ENCODE data around the gene SYCP2. TPM values are rescaled to one million over a fixed set of nuclear protein-coding genes. Genes with fewer than 3 reads are reported as not detected.

Gene SYCP2
- total and polyA plus RNA-seq, 9 donors = 0.48 to 1.9 (median 0.72) TPM

DNA sequence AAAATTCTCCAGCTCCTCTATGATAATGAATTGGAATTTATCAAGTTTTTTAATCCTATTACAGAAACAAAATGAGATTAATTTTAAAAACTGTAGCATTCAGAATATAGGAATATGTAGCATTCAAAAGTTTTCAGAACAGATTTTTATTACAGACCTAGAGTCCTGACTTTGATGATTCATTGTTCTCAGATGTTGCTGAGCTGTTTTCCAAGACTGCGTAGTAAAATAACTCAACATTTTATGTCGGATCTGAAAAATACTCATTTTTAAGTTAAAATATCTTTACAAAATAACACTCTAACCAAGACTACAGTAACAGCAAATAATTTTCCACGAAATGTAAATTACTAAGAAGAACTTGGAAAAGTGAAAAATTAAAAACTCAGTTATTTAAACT is 67.1 kb downstream of the SYCP2 start:
- H3K4me3 ChIP-seq = no peak overlapping the region
- no peaks in the 10 kb centered on the region for H3K4me1 ChIP-seq (ENCODE audit: insufficient read depth)
- intact Hi-C loops (cut with DNase I) = no loop called here
- H3K27me3 ChIP-seq = no peaks in the 10 kb centered on the region
- 58 to 63% (median 61%) methylated on average over 3 of the region's 3 CpGs for WGBS, 3 donors
- no peak for DNase-seq
- no peaks in the 10 kb centered on the region for H3K36me3 ChIP-seq
- H3K9me3 ChIP-seq = no peaks in the 10 kb centered on the region
- TF ChIP-seq EP300 (IDR thresholded peaks at IDR 0.05) (no peak), POLR2A (IDR thresholded peaks at IDR 0.05) (no peak)
- TF ChIP-seq, protein P1, sequence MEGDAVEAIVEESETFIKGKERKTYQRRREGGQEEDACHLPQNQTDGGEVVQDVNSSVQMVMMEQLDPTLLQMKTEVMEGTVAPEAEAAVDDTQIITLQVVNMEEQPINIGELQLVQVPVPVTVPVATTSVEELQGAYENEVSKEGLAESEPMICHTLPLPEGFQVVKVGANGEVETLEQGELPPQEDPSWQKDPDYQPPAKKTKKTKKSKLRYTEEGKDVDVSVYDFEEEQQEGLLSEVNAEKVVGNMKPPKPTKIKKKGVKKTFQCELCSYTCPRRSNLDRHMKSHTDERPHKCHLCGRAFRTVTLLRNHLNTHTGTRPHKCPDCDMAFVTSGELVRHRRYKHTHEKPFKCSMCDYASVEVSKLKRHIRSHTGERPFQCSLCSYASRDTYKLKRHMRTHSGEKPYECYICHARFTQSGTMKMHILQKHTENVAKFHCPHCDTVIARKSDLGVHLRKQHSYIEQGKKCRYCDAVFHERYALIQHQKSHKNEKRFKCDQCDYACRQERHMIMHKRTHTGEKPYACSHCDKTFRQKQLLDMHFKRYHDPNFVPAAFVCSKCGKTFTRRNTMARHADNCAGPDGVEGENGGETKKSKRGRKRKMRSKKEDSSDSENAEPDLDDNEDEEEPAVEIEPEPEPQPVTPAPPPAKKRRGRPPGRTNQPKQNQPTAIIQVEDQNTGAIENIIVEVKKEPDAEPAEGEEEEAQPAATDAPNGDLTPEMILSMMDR (IDR thresholded peaks at IDR 0.05) = no peak
- no peak overlapping the region for H3K27ac ChIP-seq

DNA sequence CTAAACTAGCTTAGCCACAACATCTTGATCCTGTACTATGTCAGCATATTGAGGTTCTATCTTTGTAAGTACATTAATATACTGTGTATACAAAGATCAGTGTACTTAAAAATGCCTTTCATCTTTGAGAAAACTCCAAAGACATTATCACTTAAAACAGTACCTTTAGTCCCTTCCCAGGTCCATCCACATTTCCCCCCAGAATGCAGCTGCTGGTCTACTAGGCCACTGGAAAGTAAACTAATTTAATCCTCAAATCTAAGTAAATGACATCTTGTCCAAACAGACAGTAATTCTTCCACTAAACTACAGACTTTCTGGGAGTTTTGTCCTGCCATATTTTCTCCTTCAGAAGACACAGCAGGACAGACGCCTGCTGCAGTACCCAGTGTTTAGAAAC is 68.7 kb downstream of the SYCP2 start:
- Histone ChIP-seq H3K9me3 (no peaks in the 10 kb centered on the region), H3K27me3 (no peaks in the 10 kb centered on the region), H3K4me1 (ENCODE audit: insufficient read depth) (no peaks in the 10 kb centered on the region), H3K36me3 (no peaks in the 10 kb centered on the region), H3K27ac (no peak overlapping the region), H3K4me3 (no peak overlapping the region)
- no peak for DNase-seq
- 83 to 94% (median 88%) methylated on average over 1 of the region's 1 CpG for WGBS, 3 donors
- no peak for TF ChIP-seq EP300 (IDR thresholded peaks at IDR 0.05)
- no peak for TF ChIP-seq POLR2A (IDR thresholded peaks at IDR 0.05)
- TF ChIP-seq, protein P1 (IDR thresholded peaks at IDR 0.05) = no peak
- intact Hi-C loops (cut with DNase I) = no loop called here

DNA sequence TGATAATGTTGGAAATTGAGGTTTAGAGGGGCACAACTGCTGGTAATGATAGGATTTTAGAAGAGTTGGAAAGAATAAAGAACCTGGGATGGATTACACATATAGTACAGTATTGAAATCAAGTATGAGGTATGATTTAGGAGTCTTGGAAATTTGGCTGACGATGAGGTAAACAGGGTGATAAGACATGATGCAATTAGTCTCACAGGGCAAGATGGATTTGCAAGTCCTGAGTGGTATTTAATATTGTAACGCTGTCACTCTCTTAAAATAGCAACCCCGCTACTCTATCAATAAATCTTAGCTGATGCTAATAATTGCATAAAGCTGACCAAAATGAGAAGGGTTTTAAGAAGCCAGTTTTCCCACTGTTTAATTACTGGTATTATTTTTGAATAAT is 70.4 kb downstream of the SYCP2 start:
- DNase-seq = no peak
- no peak overlapping the region for H3K4me3 ChIP-seq
- H3K27ac ChIP-seq = no peak overlapping the region
- H3K9me3 ChIP-seq = no peaks in the 10 kb centered on the region
- no peak for TF ChIP-seq POLR2A (IDR thresholded peaks at IDR 0.05)
- no peak for TF ChIP-seq EP300 (IDR thresholded peaks at IDR 0.05)
- TF ChIP-seq, protein P1 (IDR thresholded peaks at IDR 0.05) = no peak
- 90 to 94% (median 92%) methylated on average over 3 of the region's 3 CpGs for WGBS, 3 donors
- no peaks in the 10 kb centered on the region for H3K36me3 ChIP-seq
- intact Hi-C loops (cut with DNase I) = no loop called here
- no peaks in the 10 kb centered on the region for H3K27me3 ChIP-seq
- H3K4me1 ChIP-seq (ENCODE audit: insufficient read depth) = no peaks in the 10 kb centered on the region

DNA sequence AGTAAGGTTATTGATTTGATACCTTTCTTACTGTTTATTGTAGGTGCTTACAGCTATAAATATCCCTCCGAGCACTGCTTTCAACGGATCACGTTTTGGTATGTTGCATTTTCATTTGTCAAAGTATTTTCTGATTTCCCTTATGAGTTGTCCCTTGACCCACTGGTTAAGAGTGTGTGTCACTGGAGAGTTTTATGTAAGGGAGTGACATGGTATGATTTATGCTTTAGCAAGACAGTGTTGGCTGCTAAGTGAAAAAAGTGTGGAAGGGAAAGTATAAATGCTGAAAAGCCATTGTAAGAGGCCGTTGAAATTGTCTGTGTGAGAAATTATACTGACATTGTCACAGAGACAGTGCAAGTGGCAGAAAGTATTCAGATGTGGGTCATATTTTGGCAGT is 72.0 kb downstream of the SYCP2 start:
- no peaks in the 10 kb centered on the region for H3K36me3 ChIP-seq
- TF ChIP-seq EP300 (IDR thresholded peaks at IDR 0.05) (no peak), POLR2A (IDR thresholded peaks at IDR 0.05) (no peak)
- H3K4me3 ChIP-seq = no peak overlapping the region
- no peaks in the 10 kb centered on the region for H3K9me3 ChIP-seq
- H3K27me3 ChIP-seq = no peaks in the 10 kb centered on the region
- H3K4me1 ChIP-seq (ENCODE audit: insufficient read depth) = no peaks in the 10 kb centered on the region
- no peak for DNase-seq
- 87 to 90% (median 88%) methylated on average over 4 of the region's 4 CpGs for WGBS, 3 donors
- intact Hi-C loops (cut with DNase I) = no loop called here
- no peak overlapping the region for H3K27ac ChIP-seq

DNA sequence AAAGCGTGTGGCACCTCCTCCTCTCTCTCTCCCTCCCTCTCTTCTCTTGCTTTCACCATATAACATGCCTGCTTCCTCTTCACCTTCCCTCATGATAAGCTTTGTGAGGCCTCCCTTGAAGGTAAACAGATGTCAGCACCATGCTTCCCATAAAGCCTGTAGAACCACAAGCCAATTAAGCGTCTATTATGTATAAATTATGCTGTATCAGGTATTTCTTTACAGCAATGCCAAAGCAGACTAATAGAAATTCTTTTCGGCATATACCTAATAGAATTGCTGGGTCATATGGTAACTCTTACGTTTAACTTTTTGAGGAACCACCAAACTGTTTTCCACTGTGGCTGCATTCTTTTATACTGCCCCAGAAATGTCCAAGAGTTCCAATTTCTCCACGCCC is 75.0 kb downstream of the SYCP2 start:
- Histone ChIP-seq H3K36me3 (no peaks in the 10 kb centered on the region), H3K4me3 (no peak overlapping the region), H3K4me1 (ENCODE audit: insufficient read depth) (no peaks in the 10 kb centered on the region), H3K27ac (no peak overlapping the region), H3K27me3 (no peaks in the 10 kb centered on the region), H3K9me3 (no peaks in the 10 kb centered on the region)
- 88 to 91% (median 90%) methylated on average over 5 of the region's 5 CpGs for WGBS, 3 donors
- intact Hi-C loops (cut with DNase I) = no loop called here
- no peak for DNase-seq
- TF ChIP-seq, protein P1 (IDR thresholded peaks at IDR 0.05) = no peak
- TF ChIP-seq EP300 (IDR thresholded peaks at IDR 0.05) (no peak), POLR2A (IDR thresholded peaks at IDR 0.05) (no peak)

Measured in ovary (tissue), 9 donors.